Keratinocyte (primary cell): ENCODE data around the gene CFAP61. TPM values are rescaled to one million over a fixed set of nuclear protein-coding genes. Genes with fewer than 3 reads are reported as not detected.

ENCODE experiments used
- DNase-seq: peaks from one replicate; pipeline ENCODE4 v3.0.0-alpha.2; 2011; ENCODE audit warnings: low read depth, missing footprints, low spot score
- FAIRE-seq: peaks from 2 replicates; lab custom pipeline; 2011; peaks lifted over from hg19 to GRCh38; lab: Jason Lieb, UNC
- H2AFZ ChIP-seq: 2 replicates; pipeline ENCODE4 v1.6.0; 2012; ENCODE audit warnings: low read length, control low read depth, inconsistent platforms; ENCODE audit not compliant: control insufficient read depth
- H3K27ac ChIP-seq: 2 replicates; pipeline ENCODE4 v1.5.1; 2011; ENCODE audit warnings: low read length; ENCODE audit not compliant: control insufficient read depth, insufficient read depth
- H3K27me3 ChIP-seq: 3 replicates; pipeline ENCODE4 v1.6.0; 2011; ENCODE audit warnings: low read length; ENCODE audit not compliant: control insufficient read depth, insufficient read depth; ENCODE audit errors: extremely low read depth
- H3K36me3 ChIP-seq, 2 experiments: 2 replicates in 1 of 2; 3 replicates in 1 of 2; pipeline ENCODE4 v1.5.1; 2011; ENCODE audit warnings: low read length in 2 of 2, mild to moderate bottlenecking in 1 of 2; ENCODE audit not compliant: control insufficient read depth in 2 of 2, insufficient read depth in 2 of 2; ENCODE audit errors: extremely low read depth in 1 of 2
- H3K4me1 ChIP-seq: 3 replicates; pipeline ENCODE4 v1.5.1; 2011; ENCODE audit warnings: low read length; ENCODE audit not compliant: control insufficient read depth, insufficient read depth; ENCODE audit errors: extremely low read depth
- H3K4me2 ChIP-seq: 3 replicates; pipeline ENCODE4 v1.6.0; 2011; ENCODE audit warnings: low read depth, low read length; ENCODE audit not compliant: control insufficient read depth, insufficient read depth; ENCODE audit errors: extremely low read depth
- H3K4me3 ChIP-seq, 3 experiments: fragments of 200-600 bp in 1 of 3; sonication (generic) in 1 of 3; 2 replicates in 2 of 3; 3 replicates in 1 of 3; pipeline ENCODE4 v1.5.1; 2011 to 2016; ENCODE audit warnings: low read length in 3 of 3, mild to moderate bottlenecking in 3 of 3, control low read depth in 2 of 3, inconsistent platforms in 1 of 3, low read depth in 1 of 3, mixed read lengths in 1 of 3, mixed run types in 1 of 3, moderate library complexity in 1 of 3; ENCODE audit not compliant: control insufficient read depth in 2 of 3, insufficient read depth in 2 of 3; ENCODE audit errors: extremely low read depth in 1 of 3
- H3K79me2 ChIP-seq: 2 replicates; pipeline ENCODE4 v1.6.0; 2012; ENCODE audit warnings: low read length; ENCODE audit not compliant: control insufficient read depth, insufficient read depth
- H3K9ac ChIP-seq: 3 replicates; pipeline ENCODE4 v1.6.0; 2011; ENCODE audit warnings: low read length; ENCODE audit not compliant: control insufficient read depth, insufficient read depth; ENCODE audit errors: extremely low read depth
- H3K9me1 ChIP-seq: 3 replicates; pipeline ENCODE4 v1.6.0; 2011; ENCODE audit warnings: low read length; ENCODE audit not compliant: control insufficient read depth, insufficient read depth; ENCODE audit errors: extremely low read depth
- H3K9me3 ChIP-seq: 2 replicates; pipeline ENCODE4 v1.5.1; 2012; ENCODE audit warnings: low read depth, low read length; ENCODE audit not compliant: control insufficient read depth
- H4K20me1 ChIP-seq: 3 replicates; pipeline ENCODE4 v1.6.0; 2011; ENCODE audit warnings: low read length; ENCODE audit not compliant: control insufficient read depth, insufficient read depth; ENCODE audit errors: extremely low read depth
- EZH2 ChIP-seq: IDR thresholded peaks from one replicate; pipeline ENCODE4 v1.6.1; 2012; ENCODE audit warnings: inconsistent platforms, mild to moderate bottlenecking, low read length, moderate library complexity
- dilution Hi-C: fragments of 300-500 bp; cut with MboI; formaldehyde crosslinking; loops from one replicate; pipeline ENCODE4 v1.7.0; 2020; ENCODE audit warnings: low sequenced_read_pairs; ENCODE audit not compliant: extremely low pct_ligation_motif_present
- polyA plus RNA-seq, 5 experiments: library from polyadenylated mRNA; depleted of rRNA in 3 of 5; stranded (reverse) in 3 of 5; stranded (forward) in 1 of 5; unstranded in 1 of 5; fragments of >200 nt; gene quantifications; 1 replicate in 1 of 5; 2 replicates in 3 of 5; 3 replicates in 1 of 5; pipeline versions ENCODE4 v1.2.1 to v1.2.3, GENCODE V29; 2011 to 2012; ENCODE audit warnings: missing spikeins in 2 of 5, low read depth in 1 of 5, low replicate concordance in 1 of 5
- TF ChIP-seq, protein P1 (sequence below), 3 experiments: IDR thresholded peaks in 1 of 3; conservative IDR thresholded peaks in 1 of 3; optimal IDR thresholded peaks in 1 of 3; 2 replicates in 2 of 3; 3 replicates in 1 of 3; pipeline versions ENCODE3 to v1.5.1; 2011; ENCODE audit warnings: low read length in 3 of 3, mild to moderate bottlenecking in 3 of 3, moderate library complexity in 2 of 3, control low read depth in 1 of 3, inconsistent platforms in 1 of 3; ENCODE audit not compliant: insufficient read depth in 2 of 3; ENCODE audit errors: extremely low read depth in 1 of 3

Gene CFAP61
- polyA plus RNA-seq, 1 donor (not counting 4 experiments of a cell fraction or from before 2014, with no cell fraction given), result 0.25 TPM

DNA sequence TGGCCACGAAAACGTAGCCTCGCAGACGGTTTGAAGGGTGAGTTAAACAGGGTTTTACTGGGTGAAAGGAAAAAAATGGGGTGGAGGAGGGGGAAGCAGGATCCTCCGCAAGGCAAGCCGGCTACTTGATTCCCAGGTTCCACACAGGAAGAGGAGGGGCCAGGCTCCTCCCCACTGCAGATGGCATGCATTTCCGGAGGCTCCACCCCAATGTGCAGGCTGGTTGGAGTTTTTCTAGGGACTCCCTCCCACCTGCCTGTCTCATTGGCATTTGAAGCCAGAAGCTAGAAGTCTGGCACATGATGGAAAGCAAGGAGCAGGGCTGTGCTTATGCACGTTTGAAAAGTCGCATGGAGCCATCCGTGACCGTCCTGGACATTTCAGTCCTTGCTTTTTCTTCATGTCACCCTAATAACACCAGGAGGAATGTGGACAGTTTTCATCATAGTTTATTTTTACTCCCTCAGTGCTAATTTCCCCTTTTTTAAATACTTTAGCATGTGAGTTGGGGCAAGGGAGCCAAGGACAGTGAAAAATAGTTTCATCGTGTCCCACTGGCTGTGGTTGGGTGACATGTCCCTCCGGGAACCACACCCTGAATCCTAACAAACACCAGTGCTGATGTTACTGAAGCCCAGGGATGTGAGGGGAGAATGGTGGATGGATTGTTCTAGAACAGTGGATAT, 215.5 kb downstream of the CFAP61 start:
- H2AFZ ChIP-seq, result no peak overlapping the region
- no peaks in the 10 kb centered on the region for H4K20me1 ChIP-seq
- DNase-seq (no peak), FAIRE-seq (no peak)
- H3K9me1 ChIP-seq, result no peaks in the 10 kb centered on the region
- H3K4me2 ChIP-seq, result no peak overlapping the region
- H3K9me3 ChIP-seq, result no peaks in the 10 kb centered on the region
- TF ChIP-seq EZH2, result no peak
- TF ChIP-seq, protein P1, sequence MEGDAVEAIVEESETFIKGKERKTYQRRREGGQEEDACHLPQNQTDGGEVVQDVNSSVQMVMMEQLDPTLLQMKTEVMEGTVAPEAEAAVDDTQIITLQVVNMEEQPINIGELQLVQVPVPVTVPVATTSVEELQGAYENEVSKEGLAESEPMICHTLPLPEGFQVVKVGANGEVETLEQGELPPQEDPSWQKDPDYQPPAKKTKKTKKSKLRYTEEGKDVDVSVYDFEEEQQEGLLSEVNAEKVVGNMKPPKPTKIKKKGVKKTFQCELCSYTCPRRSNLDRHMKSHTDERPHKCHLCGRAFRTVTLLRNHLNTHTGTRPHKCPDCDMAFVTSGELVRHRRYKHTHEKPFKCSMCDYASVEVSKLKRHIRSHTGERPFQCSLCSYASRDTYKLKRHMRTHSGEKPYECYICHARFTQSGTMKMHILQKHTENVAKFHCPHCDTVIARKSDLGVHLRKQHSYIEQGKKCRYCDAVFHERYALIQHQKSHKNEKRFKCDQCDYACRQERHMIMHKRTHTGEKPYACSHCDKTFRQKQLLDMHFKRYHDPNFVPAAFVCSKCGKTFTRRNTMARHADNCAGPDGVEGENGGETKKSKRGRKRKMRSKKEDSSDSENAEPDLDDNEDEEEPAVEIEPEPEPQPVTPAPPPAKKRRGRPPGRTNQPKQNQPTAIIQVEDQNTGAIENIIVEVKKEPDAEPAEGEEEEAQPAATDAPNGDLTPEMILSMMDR (optimal IDR thresholded peaks at IDR 0.05 in 1 of 3, IDR thresholded peaks at IDR 0.05 in 1 of 3, conservative IDR thresholded peaks at IDR 0.05 in 1 of 3; ENCODE audit: extremely low read depth in 1 of 3, insufficient read depth in 2 of 3, low read length in 3 of 3), result no peak
- no peak overlapping the region for H3K9ac ChIP-seq
- dilution Hi-C loops, result no loop called here
- H3K4me1 ChIP-seq, result no peaks in the 10 kb centered on the region
- no peaks in the 10 kb centered on the region for H3K36me3 ChIP-seq
- no peaks in the 10 kb centered on the region for H3K27me3 ChIP-seq
- no peak overlapping the region for H3K4me3 ChIP-seq
- no peak overlapping the region for H3K27ac ChIP-seq
- no peaks in the 10 kb centered on the region for H3K79me2 ChIP-seq

DNA sequence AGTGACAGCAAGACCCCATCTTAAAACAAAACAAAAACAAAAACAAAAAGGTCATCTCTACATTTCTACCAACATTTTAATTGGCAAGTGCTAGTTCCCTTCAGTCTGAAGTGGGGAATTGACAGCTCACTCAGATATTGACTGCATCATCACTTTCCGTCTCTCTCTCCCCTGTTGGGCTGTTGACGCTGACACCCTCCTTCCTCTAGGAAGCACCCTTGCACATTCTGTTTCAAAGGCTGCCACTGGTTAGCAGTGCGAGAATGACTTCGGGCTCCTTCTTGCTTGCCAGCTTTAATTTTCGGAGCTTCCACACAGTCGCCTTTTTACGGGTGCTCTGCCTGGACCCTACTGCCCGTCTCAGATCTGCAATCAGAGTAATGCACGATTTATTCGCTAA, 218.9 kb downstream of the CFAP61 start:
- Histone ChIP-seq H3K36me3 (no peaks in the 10 kb centered on the region), H3K4me2 (no peak overlapping the region), H3K9me3 (no peaks in the 10 kb centered on the region), H3K9ac (no peak overlapping the region), H2AFZ (no peak overlapping the region), H4K20me1 (no peaks in the 10 kb centered on the region), H3K27me3 (no peaks in the 10 kb centered on the region), H3K9me1 (no peaks in the 10 kb centered on the region), H3K27ac (no peak overlapping the region), H3K4me1 (no peaks in the 10 kb centered on the region), H3K4me3 (no peak overlapping the region), H3K79me2 (no peaks in the 10 kb centered on the region)
- DNase-seq (no peak), FAIRE-seq (no peak)
- dilution Hi-C loops, result no loop called here
- TF ChIP-seq EZH2, result no peak
- TF ChIP-seq, protein P1 (optimal IDR thresholded peaks at IDR 0.05 in 1 of 3, IDR thresholded peaks at IDR 0.05 in 1 of 3, conservative IDR thresholded peaks at IDR 0.05 in 1 of 3; ENCODE audit: extremely low read depth in 1 of 3, insufficient read depth in 2 of 3, low read length in 3 of 3), result no peak
